Ovary (tissue), 3 donors: Measurements from ENCODE around the gene IL3RA.

Experiments used
- EP300 ChIP-seq: sonication (generic); formaldehyde crosslinking; IDR thresholded peaks from one replicate; pipeline ENCODE4 v1.6.1; 2017; ENCODE audit warnings: antibody characterized with exemption
- TF ChIP-seq, protein P1 (sequence below), 3 donors: fragments of 450-650 bp in 2 of 3; fragments of 200-600 bp in 1 of 3; IDR thresholded peaks; one replicate each; pipeline versions ENCODE4 v1.5.1 to v1.8.0; 2016 to 2022; ENCODE audit warnings: antibody characterized with exemption in 3 of 3, mild to moderate bottlenecking in 1 of 3
- donor health status: DM: no; HTN: no; CAD: no.

DNA sequence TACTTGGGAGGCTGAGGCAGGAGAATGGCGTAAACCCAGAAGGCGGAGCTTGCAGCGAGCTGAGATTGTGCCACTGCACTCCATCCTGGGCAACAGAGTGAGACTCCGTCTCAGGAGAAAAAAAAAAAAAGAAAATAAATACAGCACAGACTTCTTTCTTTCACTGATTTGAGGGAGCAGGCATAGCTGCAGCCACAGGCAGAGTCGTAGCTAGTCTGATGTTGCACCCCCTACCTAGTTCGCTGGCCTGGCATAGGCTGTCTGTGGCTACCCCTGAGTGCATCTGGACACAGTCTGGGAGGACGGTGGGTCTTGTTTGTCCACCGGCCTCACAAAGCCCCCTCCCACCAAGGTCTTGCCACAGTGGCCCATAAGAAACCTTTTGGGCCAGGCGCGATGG lies 21.4 kb downstream of the IL3RA start:
- TF ChIP-seq, protein P1, sequence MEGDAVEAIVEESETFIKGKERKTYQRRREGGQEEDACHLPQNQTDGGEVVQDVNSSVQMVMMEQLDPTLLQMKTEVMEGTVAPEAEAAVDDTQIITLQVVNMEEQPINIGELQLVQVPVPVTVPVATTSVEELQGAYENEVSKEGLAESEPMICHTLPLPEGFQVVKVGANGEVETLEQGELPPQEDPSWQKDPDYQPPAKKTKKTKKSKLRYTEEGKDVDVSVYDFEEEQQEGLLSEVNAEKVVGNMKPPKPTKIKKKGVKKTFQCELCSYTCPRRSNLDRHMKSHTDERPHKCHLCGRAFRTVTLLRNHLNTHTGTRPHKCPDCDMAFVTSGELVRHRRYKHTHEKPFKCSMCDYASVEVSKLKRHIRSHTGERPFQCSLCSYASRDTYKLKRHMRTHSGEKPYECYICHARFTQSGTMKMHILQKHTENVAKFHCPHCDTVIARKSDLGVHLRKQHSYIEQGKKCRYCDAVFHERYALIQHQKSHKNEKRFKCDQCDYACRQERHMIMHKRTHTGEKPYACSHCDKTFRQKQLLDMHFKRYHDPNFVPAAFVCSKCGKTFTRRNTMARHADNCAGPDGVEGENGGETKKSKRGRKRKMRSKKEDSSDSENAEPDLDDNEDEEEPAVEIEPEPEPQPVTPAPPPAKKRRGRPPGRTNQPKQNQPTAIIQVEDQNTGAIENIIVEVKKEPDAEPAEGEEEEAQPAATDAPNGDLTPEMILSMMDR (IDR thresholded peaks at IDR 0.05) = no peak
- TF ChIP-seq EP300 = no peak
